Endothelial cell of umbilical vein (primary cell): ENCODE data around the gene PPP1R16B. TPM values are rescaled to one million over a fixed set of nuclear protein-coding genes. Genes with fewer than 3 reads are reported as not detected.

Experiments
- BruUV-seq: library from RNA; stranded (reverse); fragments of 400-500 nt; replicated peaks from 2 replicates; lab custom pipeline; 2021; lab: Mats Ljungman, UMichigan
- CTCF ChIA-PET: fragments of 300-600, 350-600 bp; sonication (Branson Sonifier 250); formaldehyde crosslinking; loops from one replicate; lab custom pipeline; 2021; ENCODE audit warnings: antibody characterized with exemption, inconsistent platforms; lab: Charles Lee
- POLR2A ChIA-PET: fragments of 300-600, 350-600 bp; sonication (Branson Sonifier 250); formaldehyde crosslinking; loops from one replicate; lab custom pipeline; 2021; ENCODE audit warnings: antibody characterized with exemption, inconsistent platforms; lab: Charles Lee
- DNase-seq: peaks from one replicate; pipeline ENCODE4 v3.0.0-alpha.2; 2011; ENCODE audit warnings: low read depth, low spot score
- FAIRE-seq: peaks from 2 replicates; lab custom pipeline; 2011; peaks lifted over from hg19 to GRCh38; lab: Jason Lieb, UNC
- H2AFZ ChIP-seq: 2 replicates; pipeline ENCODE4 v1.6.0; 2012; ENCODE audit warnings: low read depth, low read length, control low read depth, inconsistent platforms
- H3K27ac ChIP-seq: 2 replicates; pipeline ENCODE4 v1.5.1; 2011; ENCODE audit warnings: low read depth, mild to moderate bottlenecking, control low read depth, low read length, moderate library complexity; ENCODE audit not compliant: insufficient read depth
- H3K27me3 ChIP-seq, 2 experiments: 2 replicates each; pipeline versions ENCODE4 v1.6.0 to v1.6.1; 2011; ENCODE audit warnings: low read length in 2 of 2, mixed read lengths in 1 of 2; ENCODE audit not compliant: control insufficient read depth in 2 of 2, insufficient read depth in 2 of 2
- H3K36me3 ChIP-seq, 2 experiments: 2 replicates in 1 of 2; 3 replicates in 1 of 2; pipeline ENCODE4 v1.5.1; 2011; ENCODE audit warnings: low read length in 2 of 2, mild to moderate bottlenecking in 1 of 2, moderate library complexity in 1 of 2; ENCODE audit not compliant: control insufficient read depth in 2 of 2, insufficient read depth in 2 of 2; ENCODE audit errors: extremely low read depth in 1 of 2
- H3K4me1 ChIP-seq: 3 replicates; pipeline ENCODE4 v1.5.1; 2011; ENCODE audit warnings: mild to moderate bottlenecking, low read length; ENCODE audit not compliant: control insufficient read depth, insufficient read depth; ENCODE audit errors: extremely low read depth
- H3K4me2 ChIP-seq: 2 replicates; pipeline ENCODE4 v1.6.1; 2011; ENCODE audit warnings: low read length, control low read depth, mixed read lengths; ENCODE audit not compliant: insufficient read depth
- H3K4me3 ChIP-seq, 3 experiments: fragments of 200-600 bp in 1 of 3; sonication (generic), shearing (Covaris generic) in 1 of 3; replicated peaks in 1 of 3; 2 replicates each; pipeline ENCODE4 v1.5.1; 2011 to 2016; ENCODE audit warnings: control low read depth in 3 of 3, low read length in 3 of 3, mild to moderate bottlenecking in 2 of 3, inconsistent platforms in 1 of 3, low read depth in 1 of 3, moderate library complexity in 1 of 3; ENCODE audit not compliant: insufficient read depth in 1 of 3
- H3K79me2 ChIP-seq: 2 replicates; pipeline ENCODE4 v1.6.0; 2012; ENCODE audit warnings: low read length, inconsistent platforms; ENCODE audit not compliant: control insufficient read depth, insufficient read depth
- H3K9ac ChIP-seq: replicated peaks from 2 replicates; pipeline ENCODE3; 2011; ENCODE audit warnings: low read length, control low read depth; ENCODE audit not compliant: insufficient read depth; ENCODE audit errors: extremely low read depth
- H3K9me1 ChIP-seq: replicated peaks from 3 replicates; pipeline ENCODE4 v1.6.0; 2011; ENCODE audit warnings: mild to moderate bottlenecking, low read length; ENCODE audit not compliant: control insufficient read depth, insufficient read depth; ENCODE audit errors: extremely low read depth
- H3K9me3 ChIP-seq: replicated peaks from 2 replicates; pipeline ENCODE4 v1.5.1; 2012; ENCODE audit warnings: low read length, inconsistent platforms; ENCODE audit not compliant: control insufficient read depth, insufficient read depth
- H4K20me1 ChIP-seq: replicated peaks from 2 replicates; pipeline ENCODE3; 2011; ENCODE audit warnings: mild to moderate bottlenecking, low read length; ENCODE audit not compliant: control insufficient read depth, insufficient read depth; ENCODE audit errors: extremely low read depth
- EZH2 ChIP-seq: IDR thresholded peaks from 2 replicates; pipeline ENCODE4 v1.6.1; 2012; ENCODE audit warnings: borderline replicate concordance, low read depth, mild to moderate bottlenecking, moderate library complexity, low read length, inconsistent platforms; ENCODE audit not compliant: severe bottlenecking
- FOS ChIP-seq: IDR thresholded peaks from 2 replicates; pipeline ENCODE4 v1.6.1; 2011; ENCODE audit warnings: mild to moderate bottlenecking, low read length, moderate library complexity, borderline replicate concordance; ENCODE audit not compliant: insufficient read depth
- GATA2 ChIP-seq: IDR thresholded peaks from 2 replicates; pipeline ENCODE4 v1.7.0; 2011; ENCODE audit warnings: low read depth, mild to moderate bottlenecking, moderate library complexity, mixed read lengths, low read length; ENCODE audit not compliant: insufficient read length, insufficient read depth
- JUN ChIP-seq: IDR thresholded peaks from 2 replicates; pipeline ENCODE4 v1.6.1; 2011; ENCODE audit warnings: borderline replicate concordance, low read depth; ENCODE audit not compliant: insufficient read length, insufficient read depth
- MYC ChIP-seq: IDR thresholded peaks from one replicate; pipeline ENCODE4 v1.6.1; 2011; ENCODE audit warnings: mild to moderate bottlenecking, low read depth, low read length
- POLR2A ChIP-seq: IDR thresholded peaks from 2 replicates; pipeline ENCODE4 v1.6.1; 2012; ENCODE audit warnings: low read depth, mild to moderate bottlenecking, control low read depth, low read length
- POLR2AphosphoS5 ChIP-seq: IDR thresholded peaks from 2 replicates; pipeline ENCODE4 v1.6.1; 2012; ENCODE audit warnings: low read depth, mild to moderate bottlenecking, control low read depth, low read length, moderate library complexity; ENCODE audit not compliant: insufficient read depth
- dilution Hi-C: fragments of 300-500 bp; cut with MboI; formaldehyde crosslinking; loops from one replicate; pipeline ENCODE4 v1.15.0; 2019; ENCODE audit warnings: low sequenced_read_pairs; ENCODE audit not compliant: extremely low pct_ligation_motif_present
- intact Hi-C: fragments of 100-400 bp; cut with micrococcal nuclease; formaldehyde crosslinking; loops from one replicate; pipeline ENCODE4 v1.10.0; 2022
- polyA plus RNA-seq, 4 experiments: library from polyadenylated mRNA; depleted of rRNA in 3 of 4; stranded (reverse) in 3 of 4; unstranded in 1 of 4; fragments of >200 nt; gene quantifications; 2 replicates each; pipeline versions ENCODE4 v1.2.1 to v1.2.3, GENCODE V29; 2011 to 2012; ENCODE audit warnings: missing spikeins in 1 of 4
- total RNA-seq: library from RNA; stranded (reverse); gene quantifications from 2 replicates; pipeline ENCODE4 v1.2.3, GENCODE V29; 2021
- TF ChIP-seq, protein P1 (sequence below): IDR thresholded peaks from 2 replicates; pipeline ENCODE4 v1.6.1; 2011; ENCODE audit not compliant: insufficient read depth, insufficient read length
- TF ChIP-seq, protein P2 (sequence below), 2 donors: IDR thresholded peaks; 1 replicate in 1 of 2; 2 replicates in 1 of 2; pipeline ENCODE4 v1.5.1; 2011; ENCODE audit warnings: low read length in 2 of 2, mild to moderate bottlenecking in 2 of 2, moderate library complexity in 2 of 2, control low read depth in 1 of 2, inconsistent platforms in 1 of 2, low read depth in 1 of 2; ENCODE audit not compliant: insufficient read depth in 1 of 2; ENCODE audit errors: extremely low read depth in 1 of 2

Gene PPP1R16B
- total and polyA plus RNA-seq, 2 donors (not counting 3 experiments of a cell fraction or from before 2014, with no cell fraction given): 34.7 to 68.1 TPM

GRCh38 chr20:38888059-38888831, 82.7 kb downstream of the PPP1R16B start:
- no peaks in the 10 kb centered on the region for H4K20me1 ChIP-seq
- H3K4me2 ChIP-seq: no peak overlapping the region
- H3K4me3 ChIP-seq: no peak overlapping the region
- H3K36me3 ChIP-seq: peaks cover 0 to 22% of the 10 kb centered on the region in 2 experiments
- no peaks in the 10 kb centered on the region for H3K9me1 ChIP-seq
- intact Hi-C loops: no loop called here
- ChIA-PET POLR2A (no interaction called here), CTCF (interaction anchor here (1.0 to 1.2 kb wide), 3 partner anchors 12 to 47 kb away, joined by 3 to 4 read pairs (median 4); no protein-coding TSS in a partner anchor)
- no peaks in the 10 kb centered on the region for H3K4me1 ChIP-seq
- H2AFZ ChIP-seq: no peak overlapping the region
- no peaks in the 10 kb centered on the region for H3K79me2 ChIP-seq
- TF ChIP-seq GATA2 (no peak), MYC (no peak), JUN (no peak)
- no peak overlapping the region for H3K27ac ChIP-seq
- dilution Hi-C loops: no loop called here
- no peak overlapping the region for H3K9ac ChIP-seq
- H3K9me3 ChIP-seq: no peaks in the 10 kb centered on the region
- FAIRE-seq (no peak), DNase-seq (no peak)
- H3K27me3 ChIP-seq: no peaks in the 10 kb centered on the region
- no TSS peak for BruUV-seq

- BruUV-seq: no TSS peak
- Histone ChIP-seq H3K27me3 (no peaks in the 10 kb centered on the region), H3K9me1 (no peaks in the 10 kb centered on the region), H3K9ac (no peak overlapping the region), H3K27ac (no peak overlapping the region), H3K9me3 (no peaks in the 10 kb centered on the region), H3K4me1 (no peaks in the 10 kb centered on the region), H3K4me3 (no peak overlapping the region), H3K36me3 (peaks cover 0 to 22% of the 10 kb centered on the region in 2 experiments), H3K4me2 (no peak overlapping the region), H4K20me1 (no peaks in the 10 kb centered on the region), H2AFZ (no peak overlapping the region), H3K79me2 (no peaks in the 10 kb centered on the region)
- DNase-seq (no peak), FAIRE-seq (no peak)
- ChIA-PET CTCF (no interaction called here), POLR2A (no interaction called here)
- dilution Hi-C loops (no loop called here), intact Hi-C loops (no loop called here)
- TF ChIP-seq FOS: no peak
- TF ChIP-seq, protein P1, sequence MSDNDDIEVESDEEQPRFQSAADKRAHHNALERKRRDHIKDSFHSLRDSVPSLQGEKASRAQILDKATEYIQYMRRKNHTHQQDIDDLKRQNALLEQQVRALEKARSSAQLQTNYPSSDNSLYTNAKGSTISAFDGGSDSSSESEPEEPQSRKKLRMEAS: no peak
- TF ChIP-seq GATA2: no peak
- TF ChIP-seq POLR2AphosphoS5: no peak
- TF ChIP-seq POLR2A: no peak
- TF ChIP-seq, protein P2, sequence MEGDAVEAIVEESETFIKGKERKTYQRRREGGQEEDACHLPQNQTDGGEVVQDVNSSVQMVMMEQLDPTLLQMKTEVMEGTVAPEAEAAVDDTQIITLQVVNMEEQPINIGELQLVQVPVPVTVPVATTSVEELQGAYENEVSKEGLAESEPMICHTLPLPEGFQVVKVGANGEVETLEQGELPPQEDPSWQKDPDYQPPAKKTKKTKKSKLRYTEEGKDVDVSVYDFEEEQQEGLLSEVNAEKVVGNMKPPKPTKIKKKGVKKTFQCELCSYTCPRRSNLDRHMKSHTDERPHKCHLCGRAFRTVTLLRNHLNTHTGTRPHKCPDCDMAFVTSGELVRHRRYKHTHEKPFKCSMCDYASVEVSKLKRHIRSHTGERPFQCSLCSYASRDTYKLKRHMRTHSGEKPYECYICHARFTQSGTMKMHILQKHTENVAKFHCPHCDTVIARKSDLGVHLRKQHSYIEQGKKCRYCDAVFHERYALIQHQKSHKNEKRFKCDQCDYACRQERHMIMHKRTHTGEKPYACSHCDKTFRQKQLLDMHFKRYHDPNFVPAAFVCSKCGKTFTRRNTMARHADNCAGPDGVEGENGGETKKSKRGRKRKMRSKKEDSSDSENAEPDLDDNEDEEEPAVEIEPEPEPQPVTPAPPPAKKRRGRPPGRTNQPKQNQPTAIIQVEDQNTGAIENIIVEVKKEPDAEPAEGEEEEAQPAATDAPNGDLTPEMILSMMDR (IDR thresholded peaks at IDR 0.05; ENCODE audit: extremely low read depth in 1 of 2, insufficient read depth in 1 of 2, low read depth in 1 of 2, low read length in 2 of 2): no peak
- TF ChIP-seq MYC: no peak
- TF ChIP-seq EZH2: no peak
- TF ChIP-seq JUN: no peak
These were observed 83.6 kb downstream of the PPP1R16B start for GRCh38 chr20:38889050-38889449.
